OCI-LY1 (cell line): ENCODE data around the gene KIAA0319L.

Source experiments
- H2AFZ ChIP-seq: fragments of 200-600 bp; sonication (generic), shearing (Covaris generic); 2 replicates; pipeline ENCODE4 v1.6.0; 2014; ENCODE audit warnings: antibody characterized with exemption, mild to moderate bottlenecking, low read length
- H3F3A ChIP-seq: fragments of 200-600 bp; sonication (generic), shearing (Covaris generic); 2 replicates; pipeline ENCODE4 v1.6.0; 2014; ENCODE audit warnings: mild to moderate bottlenecking, antibody characterized with exemption, low read length, moderate library complexity; ENCODE audit not compliant: insufficient read depth
- H3K27ac ChIP-seq: fragments of 200-600 bp; sonication (generic); 2 replicates; pipeline ENCODE4 v1.5.1; 2014; ENCODE audit warnings: low read length, mixed run types, mild to moderate bottlenecking, low read depth; ENCODE audit not compliant: poor library complexity, severe bottlenecking
- H3K27me3 ChIP-seq: fragments of 200-600 bp; sonication (generic); 2 replicates; pipeline ENCODE4 v1.6.0; 2014; ENCODE audit warnings: antibody characterized with exemption, mild to moderate bottlenecking, low read length, moderate library complexity; ENCODE audit not compliant: insufficient read depth
- H3K36me3 ChIP-seq: fragments of 200-600 bp; sonication (generic); 2 replicates; pipeline ENCODE4 v1.6.1; 2014; ENCODE audit warnings: mild to moderate bottlenecking, antibody characterized with exemption, low read length, moderate library complexity, mixed read lengths; ENCODE audit not compliant: insufficient read depth
- H3K4me1 ChIP-seq: fragments of 200-600 bp; sonication (generic); 2 replicates; pipeline ENCODE4 v1.5.1; 2014; ENCODE audit warnings: mild to moderate bottlenecking, low read length, moderate library complexity; ENCODE audit not compliant: insufficient read depth, severe bottlenecking
- H3K4me2 ChIP-seq: fragments of 200-600 bp; sonication (generic), shearing (Covaris generic); 2 replicates; pipeline ENCODE4 v1.6.1; 2014; ENCODE audit warnings: low read length
- H3K4me3 ChIP-seq: fragments of 200-600 bp; sonication (generic); 2 replicates; pipeline ENCODE4 v1.5.1; 2014; ENCODE audit warnings: low read length, low read depth, mild to moderate bottlenecking, mixed read lengths; ENCODE audit not compliant: poor library complexity, severe bottlenecking
- H3K79me2 ChIP-seq: fragments of 200-600 bp; shearing (Covaris generic); 2 replicates; pipeline ENCODE4 v1.6.1; 2016; ENCODE audit warnings: mixed run types, low read length, mixed read lengths; ENCODE audit not compliant: insufficient read depth
- H3K9ac ChIP-seq: fragments of 200-600 bp; sonication (generic), shearing (Covaris generic); 2 replicates; pipeline ENCODE4 v1.6.1; 2014; ENCODE audit warnings: mild to moderate bottlenecking, low read length, mixed read lengths
- H3K9me2 ChIP-seq: fragments of 200-600 bp; sonication (generic), shearing (Covaris generic); 2 replicates; pipeline ENCODE4 v1.6.1; 2014; ENCODE audit warnings: low read depth, mild to moderate bottlenecking, low read length, mixed read lengths
- H3K9me3 ChIP-seq: fragments of 200-600 bp; shearing (Covaris generic); 2 replicates; pipeline ENCODE4 v1.6.1; 2014; ENCODE audit warnings: low read length, mixed read lengths
- H4K20me1 ChIP-seq: fragments of 200-600 bp; sonication (generic), shearing (Covaris generic); 2 replicates; pipeline ENCODE4 v1.6.0; 2016; ENCODE audit warnings: mild to moderate bottlenecking, low read length; ENCODE audit not compliant: insufficient read depth
- CTCF ChIP-seq: fragments of 200-600 bp; sonication (generic), shearing (Covaris generic); IDR thresholded peaks from 2 replicates; pipeline ENCODE4 v1.5.1; 2017; ENCODE audit warnings: mild to moderate bottlenecking, antibody characterized with exemption, low read length, moderate library complexity, mixed read lengths
- EZH2 ChIP-seq: fragments of 200-600 bp; sonication (generic), shearing (Covaris generic); IDR thresholded peaks from 2 replicates; pipeline ENCODE4 v1.8.0; 2017; ENCODE audit warnings: borderline replicate concordance, mixed run types, mild to moderate bottlenecking, antibody characterized with exemption, low read length, moderate library complexity, mixed read lengths

The KIAA0319L gene

GRCh38 chr1:35594005-35594760 lies 37.0 kb upstream of the KIAA0319L start:
- no peaks in the 10 kb centered on the region for H3K27me3 ChIP-seq
- no peaks in the 10 kb centered on the region for H3K9me2 ChIP-seq
- no peak overlapping the region for H3K4me3 ChIP-seq
- no peak overlapping the region for H3K9ac ChIP-seq
- H3K4me1 ChIP-seq: no peaks in the 10 kb centered on the region
- H3K79me2 ChIP-seq: no peaks in the 10 kb centered on the region
- H4K20me1 ChIP-seq: no peaks in the 10 kb centered on the region
- TF ChIP-seq CTCF: no peak
- no peak for TF ChIP-seq EZH2
- H3K9me3 ChIP-seq: no peaks in the 10 kb centered on the region
- no peak overlapping the region for H3K4me2 ChIP-seq
- H3K27ac ChIP-seq: no peak overlapping the region
- H3K36me3 ChIP-seq: no peaks in the 10 kb centered on the region
- no peak overlapping the region for H2AFZ ChIP-seq
- no peaks in the 10 kb centered on the region for H3F3A ChIP-seq

GRCh38 chr1:35592991-35593769 lies 36.0 kb upstream of the KIAA0319L start:
- Histone ChIP-seq H3K9me2 (no peaks in the 10 kb centered on the region), H3F3A (no peaks in the 10 kb centered on the region), H3K79me2 (no peaks in the 10 kb centered on the region), H4K20me1 (no peaks in the 10 kb centered on the region), H3K27me3 (no peaks in the 10 kb centered on the region), H3K4me1 (no peaks in the 10 kb centered on the region), H3K36me3 (no peaks in the 10 kb centered on the region), H3K9ac (no peak overlapping the region), H2AFZ (no peak overlapping the region), H3K9me3 (no peaks in the 10 kb centered on the region), H3K4me2 (no peak overlapping the region), H3K27ac (no peak overlapping the region), H3K4me3 (no peak overlapping the region)
- TF ChIP-seq EZH2: no peak

- H3K9me3 ChIP-seq: no peaks in the 10 kb centered on the region
- H3K4me3 ChIP-seq: no peak overlapping the region
- H3K9ac ChIP-seq: no peak overlapping the region
- H3K27me3 ChIP-seq: no peaks in the 10 kb centered on the region
- H3K27ac ChIP-seq: no peak overlapping the region
- no peak overlapping the region for H3K4me2 ChIP-seq
- no peaks in the 10 kb centered on the region for H3F3A ChIP-seq
- H2AFZ ChIP-seq: no peak overlapping the region
- TF ChIP-seq EZH2: no peak
- TF ChIP-seq CTCF: no peak
- no peaks in the 10 kb centered on the region for H3K4me1 ChIP-seq
- H3K9me2 ChIP-seq: no peaks in the 10 kb centered on the region
- H4K20me1 ChIP-seq: no peaks in the 10 kb centered on the region
- no peaks in the 10 kb centered on the region for H3K36me3 ChIP-seq
- no peaks in the 10 kb centered on the region for H3K79me2 ChIP-seq
These were observed 34.0 kb upstream of the KIAA0319L start for GRCh38 chr1:35591211-35591610.
